Peyer's patch (tissue), 4 donors: ENCODE results near the gene IGF2R. TPM values are rescaled to one million over a fixed set of nuclear protein-coding genes. Genes with fewer than 3 reads are reported as not detected.
A peak's percentile ranks its signal among the peaks of the same experiment; 100 is the strongest.
"Not testable (repeated sequence)": the region's sequence is repeated elsewhere in the genome, so short reads cannot be mapped to it uniquely, and the experiment has no call there.

Experiments used
- DNase-seq, 3 donors: peaks; one replicate each; pipeline ENCODE4 v3.0.0-alpha.2; 2017 to 2019
- H3K27ac ChIP-seq, 4 donors: fragments of 200-600 bp; sonication (generic); one replicate each; pipeline ENCODE4 v1.5.1; 2016 to 2019
- H3K27me3 ChIP-seq, 2 donors: fragments of 200-600 bp; sonication (generic); one replicate each; pipeline ENCODE4 v1.5.1; 2019
- H3K36me3 ChIP-seq, 3 donors: fragments of 200-600 bp; sonication (generic); one replicate each; pipeline ENCODE4 v1.5.1; 2016 to 2019
- H3K4me1 ChIP-seq, 4 donors: fragments of 200-600 bp; sonication (generic); one replicate each; pipeline ENCODE4 v1.5.1; 2016 to 2019
- H3K4me3 ChIP-seq, 4 donors: fragments of 200-600 bp; sonication (generic); 1 replicate in 3 of 4; 2 replicates in 1 of 4; pipeline ENCODE4 v1.5.1; 2016 to 2019; ENCODE audit warnings: mild to moderate bottlenecking in 1 of 4
- H3K9me3 ChIP-seq, 4 donors: fragments of 200-600 bp; sonication (generic); one replicate each; pipeline ENCODE4 v1.5.1; 2016 to 2019; ENCODE audit warnings: mild to moderate bottlenecking in 1 of 4
- POLR2A ChIP-seq, 2 donors: fragments of 450-650 bp; IDR thresholded peaks; one replicate each; pipeline ENCODE4 v1.5.1; 2017; ENCODE audit warnings: antibody characterized with exemption in 2 of 2, mild to moderate bottlenecking in 2 of 2, moderate library complexity in 2 of 2
- total RNA-seq, 4 donors: library from RNA; depleted of rRNA; stranded (reverse); fragments of >200 nt; gene quantifications; one replicate each; pipeline ENCODE4 v1.1.0, GENCODE V29; 2016
- TF ChIP-seq, protein P1 (sequence below), 6 experiments: fragments of 450-650 bp in 4 of 6; fragments of 200-600 bp in 2 of 6; sonication (generic) in 1 of 6; IDR thresholded peaks; one replicate each; pipeline ENCODE4 v1.5.1; 2017 to 2019; ENCODE audit warnings: antibody characterized with exemption in 6 of 6, mild to moderate bottlenecking in 3 of 6, moderate library complexity in 1 of 6

Gene IGF2R, protein sequence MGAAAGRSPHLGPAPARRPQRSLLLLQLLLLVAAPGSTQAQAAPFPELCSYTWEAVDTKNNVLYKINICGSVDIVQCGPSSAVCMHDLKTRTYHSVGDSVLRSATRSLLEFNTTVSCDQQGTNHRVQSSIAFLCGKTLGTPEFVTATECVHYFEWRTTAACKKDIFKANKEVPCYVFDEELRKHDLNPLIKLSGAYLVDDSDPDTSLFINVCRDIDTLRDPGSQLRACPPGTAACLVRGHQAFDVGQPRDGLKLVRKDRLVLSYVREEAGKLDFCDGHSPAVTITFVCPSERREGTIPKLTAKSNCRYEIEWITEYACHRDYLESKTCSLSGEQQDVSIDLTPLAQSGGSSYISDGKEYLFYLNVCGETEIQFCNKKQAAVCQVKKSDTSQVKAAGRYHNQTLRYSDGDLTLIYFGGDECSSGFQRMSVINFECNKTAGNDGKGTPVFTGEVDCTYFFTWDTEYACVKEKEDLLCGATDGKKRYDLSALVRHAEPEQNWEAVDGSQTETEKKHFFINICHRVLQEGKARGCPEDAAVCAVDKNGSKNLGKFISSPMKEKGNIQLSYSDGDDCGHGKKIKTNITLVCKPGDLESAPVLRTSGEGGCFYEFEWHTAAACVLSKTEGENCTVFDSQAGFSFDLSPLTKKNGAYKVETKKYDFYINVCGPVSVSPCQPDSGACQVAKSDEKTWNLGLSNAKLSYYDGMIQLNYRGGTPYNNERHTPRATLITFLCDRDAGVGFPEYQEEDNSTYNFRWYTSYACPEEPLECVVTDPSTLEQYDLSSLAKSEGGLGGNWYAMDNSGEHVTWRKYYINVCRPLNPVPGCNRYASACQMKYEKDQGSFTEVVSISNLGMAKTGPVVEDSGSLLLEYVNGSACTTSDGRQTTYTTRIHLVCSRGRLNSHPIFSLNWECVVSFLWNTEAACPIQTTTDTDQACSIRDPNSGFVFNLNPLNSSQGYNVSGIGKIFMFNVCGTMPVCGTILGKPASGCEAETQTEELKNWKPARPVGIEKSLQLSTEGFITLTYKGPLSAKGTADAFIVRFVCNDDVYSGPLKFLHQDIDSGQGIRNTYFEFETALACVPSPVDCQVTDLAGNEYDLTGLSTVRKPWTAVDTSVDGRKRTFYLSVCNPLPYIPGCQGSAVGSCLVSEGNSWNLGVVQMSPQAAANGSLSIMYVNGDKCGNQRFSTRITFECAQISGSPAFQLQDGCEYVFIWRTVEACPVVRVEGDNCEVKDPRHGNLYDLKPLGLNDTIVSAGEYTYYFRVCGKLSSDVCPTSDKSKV (N-terminal part only)
- 10 to 100 TPM; 48.7 to 86.5 (median 82.3) TPM for total RNA-seq

DNA sequence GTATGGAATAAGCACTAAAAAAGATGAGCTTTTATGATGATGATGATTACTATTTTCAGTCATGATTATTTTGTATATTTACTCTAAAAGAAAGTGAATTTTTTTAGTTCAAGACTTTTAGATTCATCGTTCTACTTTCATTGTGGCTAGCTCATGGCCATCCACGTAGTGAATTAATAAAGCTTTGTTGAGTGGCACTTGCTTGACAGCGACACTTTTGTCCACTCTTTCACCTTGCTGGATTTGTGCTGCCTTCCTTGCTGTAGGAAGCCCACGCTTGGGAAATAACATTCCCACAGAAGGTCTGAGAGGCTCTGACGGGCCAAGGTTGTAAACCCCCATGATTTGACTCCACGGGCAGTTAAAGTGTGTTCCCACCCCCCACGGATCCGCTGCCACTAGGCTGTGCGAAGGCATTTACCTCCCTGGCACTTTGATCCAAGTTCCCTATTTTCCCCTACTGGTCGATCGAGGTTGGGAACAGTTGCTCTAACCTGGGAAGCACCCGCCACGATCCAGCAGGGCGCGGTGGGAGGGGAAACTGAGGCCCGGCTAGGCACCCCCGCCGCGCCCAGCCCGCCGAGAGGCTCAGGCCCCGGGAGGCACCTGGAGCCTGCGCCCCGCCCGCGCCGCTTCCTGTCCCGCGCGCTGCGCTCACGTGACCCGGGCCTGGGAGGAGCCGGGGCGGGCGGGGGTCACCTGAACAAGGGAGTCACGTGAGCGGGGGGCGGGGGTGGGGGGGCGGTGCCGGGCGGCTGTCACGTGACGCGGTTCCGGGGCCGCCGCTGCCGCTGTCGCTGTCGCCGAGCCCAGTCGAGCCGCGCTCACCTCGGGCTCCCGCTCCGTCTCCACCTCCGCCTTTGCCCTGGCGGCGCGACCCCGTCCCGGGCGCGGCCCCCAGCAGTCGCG, at the start of gene IGF2R:
Gene IGF2R (plus strand): TSS at position 788 of the 909 bp plus-strand sequence. CDS start 165 bp downstream, outside the sequence.
- H3K4me3 ChIP-seq = peak within 1 kb of the TSS; percentile 96 to 99 (median 99)
- H3K27me3 ChIP-seq = no peaks in the 10 kb centered on the region
- H3K4me1 ChIP-seq = peaks cover 0 to 25% (median 7%) of the 10 kb centered on the region in 4 donors
- peak within 1 kb of the TSS; percentile 87 to 96 (median 91) for H3K27ac ChIP-seq
- no peaks in the 10 kb centered on the region for H3K36me3 ChIP-seq
- TF ChIP-seq, protein P1, sequence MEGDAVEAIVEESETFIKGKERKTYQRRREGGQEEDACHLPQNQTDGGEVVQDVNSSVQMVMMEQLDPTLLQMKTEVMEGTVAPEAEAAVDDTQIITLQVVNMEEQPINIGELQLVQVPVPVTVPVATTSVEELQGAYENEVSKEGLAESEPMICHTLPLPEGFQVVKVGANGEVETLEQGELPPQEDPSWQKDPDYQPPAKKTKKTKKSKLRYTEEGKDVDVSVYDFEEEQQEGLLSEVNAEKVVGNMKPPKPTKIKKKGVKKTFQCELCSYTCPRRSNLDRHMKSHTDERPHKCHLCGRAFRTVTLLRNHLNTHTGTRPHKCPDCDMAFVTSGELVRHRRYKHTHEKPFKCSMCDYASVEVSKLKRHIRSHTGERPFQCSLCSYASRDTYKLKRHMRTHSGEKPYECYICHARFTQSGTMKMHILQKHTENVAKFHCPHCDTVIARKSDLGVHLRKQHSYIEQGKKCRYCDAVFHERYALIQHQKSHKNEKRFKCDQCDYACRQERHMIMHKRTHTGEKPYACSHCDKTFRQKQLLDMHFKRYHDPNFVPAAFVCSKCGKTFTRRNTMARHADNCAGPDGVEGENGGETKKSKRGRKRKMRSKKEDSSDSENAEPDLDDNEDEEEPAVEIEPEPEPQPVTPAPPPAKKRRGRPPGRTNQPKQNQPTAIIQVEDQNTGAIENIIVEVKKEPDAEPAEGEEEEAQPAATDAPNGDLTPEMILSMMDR (IDR thresholded peaks at IDR 0.05) = peak in 3 of 6 experiments; percentile 15 to 27 (median 24)
- peak; percentile 90 to 91 for TF ChIP-seq POLR2A (IDR thresholded peaks at IDR 0.05)
- DNase-seq = peak; percentile 96 to 98 (median 98)
- H3K9me3 ChIP-seq = no peaks in the 10 kb centered on the region

DNA sequence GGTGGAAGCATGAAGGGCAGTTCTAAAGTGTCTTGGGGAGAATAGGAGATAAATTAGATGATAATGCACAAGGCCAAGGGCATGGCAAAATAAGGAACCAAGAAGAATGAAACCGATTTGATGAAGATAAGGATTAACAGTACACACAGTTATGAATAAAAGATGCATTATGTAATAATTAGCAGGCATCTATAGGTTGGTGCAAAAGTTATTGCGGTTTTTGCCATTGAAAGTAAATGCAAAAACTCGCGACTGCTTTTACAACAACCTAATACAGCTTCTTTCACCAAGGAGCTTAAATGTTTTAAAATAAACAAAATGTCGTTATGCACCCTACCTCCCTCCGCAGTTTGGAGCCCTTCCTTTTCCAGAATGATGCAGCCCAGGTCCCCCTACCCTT, 49.1 kb upstream of the IGF2R start:
- Histone ChIP-seq H3K4me3 (no peak overlapping the region), H3K4me1 (no peaks in the 10 kb centered on the region), H3K27me3 (no peaks in the 10 kb centered on the region), H3K27ac (no peak overlapping the region), H3K9me3 (no peaks in the 10 kb centered on the region), H3K36me3 (no peaks in the 10 kb centered on the region)
- DNase-seq = no peak
- TF ChIP-seq, protein P1 (IDR thresholded peaks at IDR 0.05) = no peak
- TF ChIP-seq POLR2A (IDR thresholded peaks at IDR 0.05) = no peak

DNA sequence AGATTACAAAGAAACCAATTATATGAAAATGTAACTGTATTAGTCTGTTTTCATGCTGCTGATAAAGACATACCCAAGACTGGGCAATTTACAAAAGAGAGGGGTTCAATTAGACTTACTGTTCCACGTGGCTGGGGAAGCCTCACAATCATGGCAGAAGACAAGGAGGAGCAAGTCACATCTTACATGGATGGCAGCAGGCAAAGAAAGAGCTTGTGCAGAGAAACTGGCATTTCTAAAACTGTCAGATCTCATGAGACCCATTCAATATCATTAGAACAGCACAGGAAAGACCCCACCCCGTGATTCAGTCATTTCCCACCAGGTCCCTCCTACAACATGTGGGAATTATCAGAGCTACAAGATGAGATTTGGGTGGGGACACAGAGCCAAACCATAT, 44.7 kb upstream of the IGF2R start:
- H3K4me1 ChIP-seq, H3K9me3 ChIP-seq, H3K27me3 ChIP-seq, H3K4me3 ChIP-seq, H3K27ac ChIP-seq, H3K36me3 ChIP-seq, DNase-seq: not testable (repeated sequence)

DNA sequence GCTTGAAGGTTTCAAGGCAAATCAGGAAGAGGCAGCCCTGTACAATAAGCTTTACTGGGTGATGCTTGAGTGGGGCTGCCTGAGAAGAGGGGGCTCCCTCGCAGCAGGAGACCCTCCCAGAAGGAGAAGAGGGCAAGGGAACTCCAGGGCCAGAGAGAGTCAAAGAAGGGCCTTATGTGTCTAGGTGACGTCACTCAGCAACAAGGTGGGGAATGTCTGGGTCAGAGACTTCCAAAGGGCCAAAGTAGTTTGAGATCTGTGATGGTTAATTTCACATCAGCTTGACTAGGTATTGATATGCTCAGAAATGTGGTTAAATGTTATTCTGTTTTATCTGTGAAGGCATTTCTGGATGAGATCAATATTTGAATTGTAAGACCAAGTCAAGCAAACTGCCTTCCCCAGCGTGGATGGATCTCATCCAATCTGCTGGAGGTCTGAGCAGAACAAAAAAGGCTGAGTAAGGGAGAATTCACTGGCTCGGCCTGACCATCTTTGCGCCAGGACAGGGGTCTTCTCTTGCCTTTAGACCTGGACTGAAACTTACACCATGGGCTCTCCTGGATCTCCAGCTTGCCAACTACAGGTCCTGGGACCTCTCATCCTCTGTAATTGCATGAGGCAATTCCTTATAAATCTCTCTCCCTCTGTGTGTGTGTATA, 42.2 kb upstream of the IGF2R start:
- no peak for DNase-seq
- H3K36me3 ChIP-seq = no peaks in the 10 kb centered on the region
- H3K4me3 ChIP-seq = no peak overlapping the region
- H3K4me1 ChIP-seq = no peaks in the 10 kb centered on the region
- no peak overlapping the region for H3K27ac ChIP-seq
- no peaks in the 10 kb centered on the region for H3K9me3 ChIP-seq
- TF ChIP-seq POLR2A (IDR thresholded peaks at IDR 0.05) = no peak
- TF ChIP-seq, protein P1 (IDR thresholded peaks at IDR 0.05) = no peak
- no peaks in the 10 kb centered on the region for H3K27me3 ChIP-seq

DNA sequence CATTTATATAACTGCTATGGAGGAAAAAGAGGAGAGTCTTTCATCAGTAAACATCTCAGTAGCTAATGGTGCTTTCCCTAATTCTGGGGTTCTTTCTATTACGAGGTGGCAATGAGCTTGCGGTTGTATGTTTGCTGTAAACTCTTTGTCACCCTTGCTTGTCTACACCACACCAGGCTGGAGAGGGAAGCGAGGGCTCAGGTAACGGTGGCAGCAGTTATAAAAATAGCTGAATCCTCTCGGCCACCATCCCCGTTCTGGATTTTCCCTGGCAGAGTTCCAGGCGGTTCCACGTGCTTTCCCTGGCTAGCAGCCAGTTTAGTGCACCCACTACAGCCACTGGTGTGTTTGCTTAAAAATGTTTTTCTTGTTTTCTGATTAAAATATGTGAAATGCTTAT, 39.1 kb upstream of the IGF2R start:
- no peaks in the 10 kb centered on the region for H3K36me3 ChIP-seq
- TF ChIP-seq, protein P1 (IDR thresholded peaks at IDR 0.05) = no peak
- TF ChIP-seq POLR2A (IDR thresholded peaks at IDR 0.05) = no peak
- H3K27ac ChIP-seq = no peak overlapping the region
- DNase-seq = peak in 1 of 3 donors; percentile 17
- H3K9me3 ChIP-seq = no peaks in the 10 kb centered on the region
- no peaks in the 10 kb centered on the region for H3K4me1 ChIP-seq
- H3K27me3 ChIP-seq = no peaks in the 10 kb centered on the region
- H3K4me3 ChIP-seq = no peak overlapping the region
